Measurements from ENCODE around the gene DHX8. TPM values are rescaled to one million over a fixed set of nuclear protein-coding genes. Genes with fewer than 3 reads are reported as not detected.

DHX8 gene
- total and polyA plus RNA-seq, 10 of the 15 experiments (the other 5 are each of a cell fraction or from before 2014, with no cell fraction given) = 27.6 to 50.4 (median 35.7) TPM

DNA sequence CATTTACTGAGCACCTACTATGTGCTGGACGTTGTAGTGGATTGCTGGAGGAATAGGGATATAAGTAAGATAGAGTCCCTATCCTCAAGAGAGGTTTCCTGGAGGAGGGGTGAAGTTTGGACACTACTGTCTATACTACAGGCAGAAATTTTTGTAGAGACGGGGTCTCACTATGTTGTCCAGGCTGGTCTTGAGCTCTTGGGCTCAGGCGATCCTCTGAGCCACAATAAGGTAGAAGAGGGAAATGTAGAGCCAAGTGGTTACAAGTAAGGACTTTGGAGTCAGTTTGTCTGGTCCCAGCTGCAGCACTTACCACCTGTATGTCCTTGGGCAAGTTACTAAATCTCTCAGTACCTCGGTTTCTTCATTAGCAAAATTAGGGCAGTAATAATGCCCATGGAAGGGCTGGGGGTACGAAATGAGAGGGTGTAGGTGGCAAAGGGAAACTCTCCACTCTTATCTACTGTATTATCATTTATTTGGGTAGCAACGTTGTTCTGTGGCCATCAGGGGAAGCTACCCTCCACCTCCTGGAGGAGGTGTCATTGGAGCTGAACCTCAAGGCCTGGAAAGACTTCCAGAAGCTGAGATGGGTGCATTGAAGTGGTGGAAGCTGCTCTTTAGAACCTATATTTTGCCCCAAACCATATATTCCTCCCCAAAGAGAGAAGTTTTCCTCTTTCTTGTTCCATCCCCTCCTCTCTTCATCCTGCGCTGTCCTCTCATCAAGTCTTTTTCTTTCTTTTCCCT, 34.9 kb upstream of the DHX8 start (continued):
- TF ChIP-seq, protein P1, sequence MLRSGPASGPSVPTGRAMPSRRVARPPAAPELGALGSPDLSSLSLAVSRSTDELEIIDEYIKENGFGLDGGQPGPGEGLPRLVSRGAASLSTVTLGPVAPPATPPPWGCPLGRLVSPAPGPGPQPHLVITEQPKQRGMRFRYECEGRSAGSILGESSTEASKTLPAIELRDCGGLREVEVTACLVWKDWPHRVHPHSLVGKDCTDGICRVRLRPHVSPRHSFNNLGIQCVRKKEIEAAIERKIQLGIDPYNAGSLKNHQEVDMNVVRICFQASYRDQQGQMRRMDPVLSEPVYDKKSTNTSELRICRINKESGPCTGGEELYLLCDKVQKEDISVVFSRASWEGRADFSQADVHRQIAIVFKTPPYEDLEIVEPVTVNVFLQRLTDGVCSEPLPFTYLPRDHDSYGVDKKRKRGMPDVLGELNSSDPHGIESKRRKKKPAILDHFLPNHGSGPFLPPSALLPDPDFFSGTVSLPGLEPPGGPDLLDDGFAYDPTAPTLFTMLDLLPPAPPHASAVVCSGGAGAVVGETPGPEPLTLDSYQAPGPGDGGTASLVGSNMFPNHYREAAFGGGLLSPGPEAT (IDR thresholded peaks at IDR 0.05; ENCODE audit: low read depth) = no peak
- TF ChIP-seq, protein P2, sequence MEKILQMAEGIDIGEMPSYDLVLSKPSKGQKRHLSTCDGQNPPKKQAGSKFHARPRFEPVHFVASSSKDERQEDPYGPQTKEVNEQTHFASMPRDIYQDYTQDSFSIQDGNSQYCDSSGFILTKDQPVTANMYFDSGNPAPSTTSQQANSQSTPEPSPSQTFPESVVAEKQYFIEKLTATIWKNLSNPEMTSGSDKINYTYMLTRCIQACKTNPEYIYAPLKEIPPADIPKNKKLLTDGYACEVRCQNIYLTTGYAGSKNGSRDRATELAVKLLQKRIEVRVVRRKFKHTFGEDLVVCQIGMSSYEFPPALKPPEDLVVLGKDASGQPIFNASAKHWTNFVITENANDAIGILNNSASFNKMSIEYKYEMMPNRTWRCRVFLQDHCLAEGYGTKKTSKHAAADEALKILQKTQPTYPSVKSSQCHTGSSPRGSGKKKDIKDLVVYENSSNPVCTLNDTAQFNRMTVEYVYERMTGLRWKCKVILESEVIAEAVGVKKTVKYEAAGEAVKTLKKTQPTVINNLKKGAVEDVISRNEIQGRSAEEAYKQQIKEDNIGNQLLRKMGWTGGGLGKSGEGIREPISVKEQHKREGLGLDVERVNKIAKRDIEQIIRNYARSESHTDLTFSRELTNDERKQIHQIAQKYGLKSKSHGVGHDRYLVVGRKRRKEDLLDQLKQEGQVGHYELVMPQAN (conservative IDR thresholded peaks at IDR 0.05) = no peak
- no peak for TF ChIP-seq SMAD1 (IDR thresholded peaks at IDR 0.05; ENCODE audit: low read depth, partially characterized antibody)
- no peak for TF ChIP-seq ZNF622 (IDR thresholded peaks at IDR 0.05)
- TF ChIP-seq FOXK2 (IDR thresholded peaks at IDR 0.05) = no peak
- TF ChIP-seq PAX5 (IDR thresholded peaks at IDR 0.05; ENCODE audit: borderline replicate concordance, low read depth, low read length) = no peak
- no peak for TF ChIP-seq CREM (IDR thresholded peaks at IDR 0.05; ENCODE audit: low read depth)
- TF ChIP-seq, protein P3, sequence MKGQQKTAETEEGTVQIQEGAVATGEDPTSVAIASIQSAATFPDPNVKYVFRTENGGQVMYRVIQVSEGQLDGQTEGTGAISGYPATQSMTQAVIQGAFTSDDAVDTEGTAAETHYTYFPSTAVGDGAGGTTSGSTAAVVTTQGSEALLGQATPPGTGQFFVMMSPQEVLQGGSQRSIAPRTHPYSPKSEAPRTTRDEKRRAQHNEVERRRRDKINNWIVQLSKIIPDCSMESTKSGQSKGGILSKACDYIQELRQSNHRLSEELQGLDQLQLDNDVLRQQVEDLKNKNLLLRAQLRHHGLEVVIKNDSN (IDR thresholded peaks at IDR 0.05; ENCODE audit: borderline replicate concordance, extremely low read length, insufficient read depth, low read depth, low read length) = no peak
- no peak for TF ChIP-seq FOS (IDR thresholded peaks at IDR 0.05; ENCODE audit: borderline replicate concordance, extremely low read depth, insufficient read length)
- TF ChIP-seq, protein P4, sequence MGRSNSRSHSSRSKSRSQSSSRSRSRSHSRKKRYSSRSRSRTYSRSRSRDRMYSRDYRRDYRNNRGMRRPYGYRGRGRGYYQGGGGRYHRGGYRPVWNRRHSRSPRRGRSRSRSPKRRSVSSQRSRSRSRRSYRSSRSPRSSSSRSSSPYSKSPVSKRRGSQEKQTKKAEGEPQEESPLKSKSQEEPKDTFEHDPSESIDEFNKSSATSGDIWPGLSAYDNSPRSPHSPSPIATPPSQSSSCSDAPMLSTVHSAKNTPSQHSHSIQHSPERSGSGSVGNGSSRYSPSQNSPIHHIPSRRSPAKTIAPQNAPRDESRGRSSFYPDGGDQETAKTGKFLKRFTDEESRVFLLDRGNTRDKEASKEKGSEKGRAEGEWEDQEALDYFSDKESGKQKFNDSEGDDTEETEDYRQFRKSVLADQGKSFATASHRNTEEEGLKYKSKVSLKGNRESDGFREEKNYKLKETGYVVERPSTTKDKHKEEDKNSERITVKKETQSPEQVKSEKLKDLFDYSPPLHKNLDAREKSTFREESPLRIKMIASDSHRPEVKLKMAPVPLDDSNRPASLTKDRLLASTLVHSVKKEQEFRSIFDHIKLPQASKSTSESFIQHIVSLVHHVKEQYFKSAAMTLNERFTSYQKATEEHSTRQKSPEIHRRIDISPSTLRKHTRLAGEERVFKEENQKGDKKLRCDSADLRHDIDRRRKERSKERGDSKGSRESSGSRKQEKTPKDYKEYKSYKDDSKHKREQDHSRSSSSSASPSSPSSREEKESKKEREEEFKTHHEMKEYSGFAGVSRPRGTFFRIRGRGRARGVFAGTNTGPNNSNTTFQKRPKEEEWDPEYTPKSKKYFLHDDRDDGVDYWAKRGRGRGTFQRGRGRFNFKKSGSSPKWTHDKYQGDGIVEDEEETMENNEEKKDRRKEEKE (IDR thresholded peaks at IDR 0.05) = no peak
- TF ChIP-seq ZZZ3 (IDR thresholded peaks at IDR 0.05; ENCODE audit: control insufficient read depth, insufficient read length, low read depth) = no peak
